Gastrocnemius medialis (tissue), 4 donors: ENCODE measurements around the gene SEC31B. TPM values are rescaled to one million over a fixed set of nuclear protein-coding genes. Genes with fewer than 3 reads are reported as not detected.

ENCODE experiments used
- ATAC-seq, 2 donors: fragments of 150-250 bp; one replicate each; pipeline ENCODE4 v1.9.1; 2016
- DNase-seq, 2 donors: peaks; one replicate each; pipeline ENCODE4 v3.0.0-alpha.2; 2019
- H3K27ac ChIP-seq, 4 donors: fragments of 200-600 bp; sonication (generic); 1 replicate in 1 of 4; 2 replicates in 3 of 4; pipeline ENCODE4 v1.5.1; 2016 to 2018; ENCODE audit warnings: mild to moderate bottlenecking in 2 of 4, moderate library complexity in 1 of 4
- H3K27me3 ChIP-seq, 3 donors: fragments of 200-600 bp; sonication (generic) in 2 of 3; 1 replicate in 1 of 3; 2 replicates in 2 of 3; pipeline versions ENCODE4 v1.5.1 to v1.6.0; 2016 to 2019; ENCODE audit warnings: mild to moderate bottlenecking in 1 of 3, moderate library complexity in 1 of 3
- H3K36me3 ChIP-seq, 2 donors: fragments of 200-600 bp; sonication (generic) in 1 of 2; one replicate each; pipeline ENCODE4 v1.5.1; 2017 to 2018
- H3K4me1 ChIP-seq, 2 donors: fragments of 200-600 bp; sonication (generic) in 1 of 2; one replicate each; pipeline ENCODE4 v1.5.1; 2016 to 2017; ENCODE audit warnings: mild to moderate bottlenecking in 2 of 2
- H3K4me3 ChIP-seq, 4 donors: fragments of 200-600 bp; sonication (generic) in 3 of 4; 1 replicate in 1 of 4; 2 replicates in 3 of 4; pipeline ENCODE4 v1.5.1; 2016 to 2019; ENCODE audit warnings: mild to moderate bottlenecking in 2 of 4
- H3K9me3 ChIP-seq, 3 donors: fragments of 200-600 bp; sonication (generic) in 2 of 3; 1 replicate in 1 of 3; 2 replicates in 2 of 3; pipeline ENCODE4 v1.5.1; 2016 to 2019
- POLR2A ChIP-seq, 2 donors: fragments of 450-650 bp; IDR thresholded peaks; one replicate each; pipeline ENCODE4 v1.6.1; 2017; ENCODE audit warnings: antibody characterized with exemption in 2 of 2, mild to moderate bottlenecking in 2 of 2, moderate library complexity in 2 of 2
- in situ Hi-C, 4 donors: fragments of 200-750 bp; cut with MboI; loops; one replicate each; pipeline versions ENCODE4 v1.15.0 to v1.8.0; 2017; ENCODE audit warnings: low sequenced_read_pairs in 4 of 4
- intact Hi-C: fragments of 100-400 bp; cut with DNase I; formaldehyde crosslinking; loops from one replicate; pipeline ENCODE4 v1.15.1; 2023; ENCODE audit warnings: low total_unique reads
- total RNA-seq, 4 donors: library from RNA; depleted of rRNA; stranded (reverse); fragments of >200 nt; gene quantifications; one replicate each; pipeline versions ENCODE4 v1.1.0 to v1.2.3, GENCODE V29; 2016
- TF ChIP-seq, protein P1 (sequence below), 5 experiments: fragments of 450-650 bp in 3 of 5; fragments of 200-600 bp in 2 of 5; sonication (generic) in 2 of 5; IDR thresholded peaks in 4 of 5; conservative IDR thresholded peaks in 1 of 5; 1 replicate in 4 of 5; 2 replicates in 1 of 5; pipeline ENCODE4 v1.5.1; 2016 to 2019; ENCODE audit warnings: antibody characterized with exemption in 5 of 5, mild to moderate bottlenecking in 3 of 5, moderate library complexity in 3 of 5

SEC31B gene
- total RNA-seq, 4 donors from 2014 or later: 1.7 to 3.8 (median 2.1) TPM

DNA sequence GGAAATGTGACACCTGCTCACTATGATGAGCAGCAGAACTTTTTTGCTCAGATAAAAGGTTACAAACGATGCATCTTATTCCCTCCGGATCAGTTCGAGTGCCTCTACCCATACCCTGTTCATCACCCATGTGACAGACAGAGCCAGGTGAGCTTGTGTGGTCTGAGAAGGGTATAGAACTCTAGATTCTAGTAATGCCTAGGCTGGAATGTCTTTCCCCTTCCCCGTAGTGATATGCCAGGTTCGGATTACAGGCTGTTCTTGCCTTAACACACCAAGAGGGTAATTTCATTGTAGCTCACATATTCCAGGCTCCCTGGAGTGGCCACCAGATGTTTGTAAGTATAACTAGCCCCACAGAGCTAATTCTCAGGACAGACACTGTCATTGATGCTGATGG is 25.3 kb upstream of the SEC31B start:
- Histone ChIP-seq H3K36me3 (peaks cover 0 to 94% of the 10 kb centered on the region in 2 donors), H3K27me3 (no peaks in the 10 kb centered on the region), H3K4me1 (no peaks in the 10 kb centered on the region), H3K9me3 (no peaks in the 10 kb centered on the region), H3K27ac (no peak overlapping the region), H3K4me3 (no peak overlapping the region)
- DNase-seq (no peak), ATAC-seq (no peak)
- TF ChIP-seq POLR2A (IDR thresholded peaks at IDR 0.05): no peak
- TF ChIP-seq, protein P1, sequence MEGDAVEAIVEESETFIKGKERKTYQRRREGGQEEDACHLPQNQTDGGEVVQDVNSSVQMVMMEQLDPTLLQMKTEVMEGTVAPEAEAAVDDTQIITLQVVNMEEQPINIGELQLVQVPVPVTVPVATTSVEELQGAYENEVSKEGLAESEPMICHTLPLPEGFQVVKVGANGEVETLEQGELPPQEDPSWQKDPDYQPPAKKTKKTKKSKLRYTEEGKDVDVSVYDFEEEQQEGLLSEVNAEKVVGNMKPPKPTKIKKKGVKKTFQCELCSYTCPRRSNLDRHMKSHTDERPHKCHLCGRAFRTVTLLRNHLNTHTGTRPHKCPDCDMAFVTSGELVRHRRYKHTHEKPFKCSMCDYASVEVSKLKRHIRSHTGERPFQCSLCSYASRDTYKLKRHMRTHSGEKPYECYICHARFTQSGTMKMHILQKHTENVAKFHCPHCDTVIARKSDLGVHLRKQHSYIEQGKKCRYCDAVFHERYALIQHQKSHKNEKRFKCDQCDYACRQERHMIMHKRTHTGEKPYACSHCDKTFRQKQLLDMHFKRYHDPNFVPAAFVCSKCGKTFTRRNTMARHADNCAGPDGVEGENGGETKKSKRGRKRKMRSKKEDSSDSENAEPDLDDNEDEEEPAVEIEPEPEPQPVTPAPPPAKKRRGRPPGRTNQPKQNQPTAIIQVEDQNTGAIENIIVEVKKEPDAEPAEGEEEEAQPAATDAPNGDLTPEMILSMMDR (IDR thresholded peaks at IDR 0.05 in 4 of 5, conservative IDR thresholded peaks at IDR 0.05 in 1 of 5): no peak
- intact Hi-C loops: no loop called here
- in situ Hi-C loops: no loop called here

DNA sequence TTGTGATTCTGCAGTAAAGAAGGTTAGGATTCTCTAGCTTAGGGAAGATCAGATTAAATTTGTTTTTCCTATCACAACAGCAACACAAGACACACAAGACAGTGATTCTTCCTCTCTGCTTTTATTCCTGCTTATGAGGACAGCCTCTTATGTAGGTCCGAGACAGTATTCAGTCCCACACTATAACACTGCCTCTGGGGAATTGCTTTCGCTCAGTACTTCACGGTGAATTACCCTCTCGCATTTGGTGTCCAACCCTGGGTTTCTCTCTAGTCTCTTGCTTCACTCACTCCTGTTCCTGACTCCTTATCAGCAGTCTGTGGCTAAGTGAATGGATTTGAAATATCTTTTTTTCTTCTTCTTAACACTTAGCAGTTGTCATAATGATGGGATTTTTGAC is 17.8 kb upstream of the SEC31B start:
- H3K9me3 ChIP-seq: no peaks in the 10 kb centered on the region
- no peaks in the 10 kb centered on the region for H3K27me3 ChIP-seq
- peaks cover 0 to 46% of the 10 kb centered on the region in 2 donors for H3K36me3 ChIP-seq
- intact Hi-C loops: loop anchor here (5.0 to 10.0 kb wide), 3 partner anchors 525 to 1277 kb away; partner anchors contain the start of genes GOT1 and OGA
- in situ Hi-C loops: no loop called here
- no peak overlapping the region for H3K4me3 ChIP-seq
- ATAC-seq (no peak), DNase-seq (no peak)
- no peak overlapping the region for H3K27ac ChIP-seq
- peaks cover 20 to 31% of the 10 kb centered on the region in 2 donors for H3K4me1 ChIP-seq
- TF ChIP-seq POLR2A (IDR thresholded peaks at IDR 0.05): no peak

DNA sequence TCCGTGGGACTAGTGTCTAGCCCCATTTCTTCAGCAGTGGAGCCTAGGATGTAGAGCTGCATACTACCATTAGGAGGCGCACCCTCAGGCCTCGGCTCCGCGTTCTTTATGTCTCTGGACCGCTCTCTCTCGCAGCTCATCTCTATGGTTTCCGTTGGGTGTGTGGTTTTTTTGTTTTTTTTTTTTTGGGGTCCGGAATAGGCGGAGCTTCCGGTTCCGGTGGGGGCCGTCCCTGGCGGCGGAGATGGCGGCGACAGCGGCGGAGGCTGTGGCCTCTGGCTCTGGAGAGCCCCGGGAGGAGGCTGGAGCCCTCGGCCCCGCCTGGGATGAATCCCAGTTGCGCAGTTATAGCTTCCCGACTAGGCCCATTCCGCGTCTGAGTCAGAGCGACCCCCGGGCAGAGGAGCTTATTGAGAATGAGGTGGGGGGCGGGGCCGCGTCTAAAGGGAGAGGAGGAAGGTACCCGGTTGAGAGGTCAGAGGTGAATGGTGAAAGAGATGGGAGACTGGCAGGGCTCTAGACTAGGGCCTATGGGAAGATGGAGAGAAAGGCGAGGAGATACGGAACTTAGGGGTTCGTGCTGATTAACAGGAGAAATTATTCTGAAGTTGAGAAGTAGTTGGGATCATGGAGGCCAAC is 16.2 kb upstream of the SEC31B start, which contains the start of gene HIF1AN:
Gene HIF1AN, plus strand, starts transcription at position 229 of the 639 bp plus-strand sequence. Its CDS starts 16 bp downstream, at position 245.
- Histone ChIP-seq H3K4me1 (peaks cover 20 to 31% of the 10 kb centered on the region in 2 donors), H3K9me3 (no peaks in the 10 kb centered on the region), H3K27me3 (no peaks in the 10 kb centered on the region), H3K27ac (peak within 1 kb of the TSS; percentile 76 to 86 (median 82)), H3K4me3 (peak within 1 kb of the TSS; percentile 71 to 99 (median 88)), H3K36me3 (peaks cover 0 to 29% of the 10 kb centered on the region in 2 donors)
- DNase-seq (peak; percentile 81 to 91), ATAC-seq (peak; percentile 97 to 98)
- in situ Hi-C loops (no loop called here), intact Hi-C loops (loop anchor here (2.0 to 10.0 kb wide), 4 partner anchors 249 to 1279 kb away; partner anchors contain the start of genes BLOC1S2, GOT1 and OGA)
- TF ChIP-seq POLR2A (IDR thresholded peaks at IDR 0.05): peak; percentile 67 to 81
- TF ChIP-seq, protein P1 (IDR thresholded peaks at IDR 0.05 in 4 of 5, conservative IDR thresholded peaks at IDR 0.05 in 1 of 5): peak; percentile 71 to 96 (median 83)

DNA sequence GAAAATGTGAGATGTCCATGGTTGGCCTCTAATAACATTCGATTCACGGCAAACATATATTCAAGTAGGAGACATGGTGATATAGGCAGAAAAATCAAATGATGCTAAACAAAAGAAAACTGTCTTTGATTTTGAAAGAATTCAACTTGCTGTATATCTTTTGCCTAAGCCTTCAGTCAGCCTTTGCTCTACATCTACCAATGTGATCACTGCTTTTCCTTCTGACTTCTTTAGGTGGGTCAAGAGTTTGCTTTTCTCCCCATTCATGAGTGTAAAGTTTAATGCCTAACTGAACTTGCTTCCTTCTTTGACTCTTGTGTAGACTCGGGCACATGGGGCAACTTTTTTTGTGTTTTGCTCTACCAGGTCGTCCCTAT is 15.7 kb upstream of the SEC31B start:
- intact Hi-C loops: loop anchor here (2.0 to 10.0 kb wide), 4 partner anchors 249 to 1279 kb away; partner anchors contain the start of genes BLOC1S2, GOT1 and OGA
- TF ChIP-seq, protein P1 (IDR thresholded peaks at IDR 0.05 in 4 of 5, conservative IDR thresholded peaks at IDR 0.05 in 1 of 5): no peak
- no peak for TF ChIP-seq POLR2A (IDR thresholded peaks at IDR 0.05)
- no peaks in the 10 kb centered on the region for H3K27me3 ChIP-seq
- H3K4me1 ChIP-seq: peaks cover 21 to 36% of the 10 kb centered on the region in 2 donors
- no peaks in the 10 kb centered on the region for H3K9me3 ChIP-seq
- peaks cover 0 to 24% of the 10 kb centered on the region in 2 donors for H3K36me3 ChIP-seq
- in situ Hi-C loops: no loop called here
- peak in 1 of 2 donors; percentile 23 for ATAC-seq
- DNase-seq: no peak
- peak overlapping the region; percentile 76 to 86 (median 82) for H3K27ac ChIP-seq
- peak overlapping the region; percentile 71 to 99 (median 88) for H3K4me3 ChIP-seq

DNA sequence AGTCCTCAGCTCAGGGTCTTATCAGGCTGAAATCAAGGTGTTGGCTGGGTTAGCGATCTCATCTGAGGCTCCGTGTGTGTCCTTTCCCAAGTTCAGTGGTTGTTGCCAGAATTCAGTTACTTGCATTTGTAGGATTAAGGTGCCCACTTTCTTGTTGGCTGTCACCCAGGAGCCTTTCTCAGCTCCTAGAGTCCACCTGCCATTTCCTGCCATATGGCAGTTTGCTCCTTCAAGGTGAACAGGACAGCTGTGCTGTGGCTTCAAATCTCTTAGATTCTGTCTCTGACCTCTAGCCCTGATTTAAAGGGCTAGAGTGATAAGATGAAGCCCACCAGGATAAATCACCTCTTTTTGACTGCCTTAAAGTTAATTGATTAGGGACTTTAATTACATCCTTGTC is 15.1 kb upstream of the SEC31B start:
- peaks cover 0 to 18% of the 10 kb centered on the region in 2 donors for H3K36me3 ChIP-seq
- peaks cover 24 to 38% of the 10 kb centered on the region in 2 donors for H3K4me1 ChIP-seq
- intact Hi-C loops (loop anchor here (2.0 to 10.0 kb wide), 4 partner anchors 248 to 1280 kb away; partner anchors contain the start of genes BLOC1S2, GOT1 and OGA), in situ Hi-C loops (no loop called here)
- TF ChIP-seq, protein P1 (IDR thresholded peaks at IDR 0.05 in 4 of 5, conservative IDR thresholded peaks at IDR 0.05 in 1 of 5): no peak
- TF ChIP-seq POLR2A (IDR thresholded peaks at IDR 0.05): no peak
- peak overlapping the region in 2 of 4 donors; percentile 83 to 86 for H3K27ac ChIP-seq
- no peak for ATAC-seq
- no peak overlapping the region for H3K4me3 ChIP-seq
- H3K9me3 ChIP-seq: no peaks in the 10 kb centered on the region
- DNase-seq: no peak
- H3K27me3 ChIP-seq: no peaks in the 10 kb centered on the region
